GM19238 (cell line): ENCODE results near the gene STXBP1.
"Not testable (repeated sequence)": the region's sequence is repeated elsewhere in the genome, so short reads cannot be mapped to it uniquely, and the experiment has no call there.

ENCODE experiments used
- DNase-seq: peaks from one replicate; pipeline ENCODE4 v3.0.0; 2011; ENCODE audit warnings: low spot score; ENCODE audit not compliant: insufficient read length

Gene STXBP1

GRCh38 chr9:127613583-127613954 lies 1.5 kb downstream of the STXBP1 start:
- no peak for DNase-seq

GRCh38 chr9:127614961-127615360 lies 2.9 kb downstream of the STXBP1 start:
- DNase-seq = no peak

GRCh38 chr9:127621339-127621970 lies 9.4 kb downstream of the STXBP1 start:
- not testable (repeated sequence) for DNase-seq

- no peak for DNase-seq
Observed at GRCh38 chr9:127626752-127627493, 14.8 kb downstream of the STXBP1 start.

GRCh38 chr9:127627494-127627855 lies 15.4 kb downstream of the STXBP1 start:
- no peak for DNase-seq

GRCh38 chr9:127628758-127629467 lies 16.8 kb downstream of the STXBP1 start:
- no peak for DNase-seq

GRCh38 chr9:127629468-127630081 lies 17.5 kb downstream of the STXBP1 start:
- no peak for DNase-seq

- no peak for DNase-seq
Observed at GRCh38 chr9:127633216-127633862, 21.3 kb downstream of the STXBP1 start.

- no peak for DNase-seq
Observed at GRCh38 chr9:127634021-127634420, 21.9 kb downstream of the STXBP1 start.

GRCh38 chr9:127634698-127635097 lies 22.6 kb downstream of the STXBP1 start:
- no peak for DNase-seq

GRCh38 chr9:127635201-127635735 lies 23.2 kb downstream of the STXBP1 start:
- no peak for DNase-seq

GRCh38 chr9:127637322-127637847 lies 25.3 kb downstream of the STXBP1 start:
- no peak for DNase-seq

GRCh38 chr9:127640908-127641545 lies 28.9 kb downstream of the STXBP1 start:
- no peak for DNase-seq

GRCh38 chr9:127642082-127642740 lies 30.1 kb downstream of the STXBP1 start:
- no peak for DNase-seq

- DNase-seq = no peak
Observed at GRCh38 chr9:127644146-127644827, 32.2 kb downstream of the STXBP1 start.

- DNase-seq = no peak
Observed at GRCh38 chr9:127644943-127645342, 32.9 kb downstream of the STXBP1 start.

GRCh38 chr9:127647451-127647850 lies 35.4 kb downstream of the STXBP1 start:
- DNase-seq = no peak

GRCh38 chr9:127650518-127650917 lies 38.4 kb downstream of the STXBP1 start:
- DNase-seq = no peak
